GM12878 (cell line): ENCODE results near the gene AAMP. TPM values are rescaled to one million over a fixed set of nuclear protein-coding genes. Genes with fewer than 3 reads are reported as not detected.

Experiments used
- ATAC-seq: fragments of 200-7000 bp; cut with Tn5 transposase; 3 replicates; pipeline ENCODE4 v1.9.1; 2020; ENCODE audit warnings: mild to moderate bottlenecking, moderate library complexity
- BruUV-seq: library from RNA; stranded (reverse); fragments of 400-500 nt; replicated peaks from 2 replicates; lab custom pipeline; 2021; lab: Mats Ljungman, UMichigan
- CTCF ChIA-PET: fragments of 300-600 bp; sonication (Branson Sonifier 250); formaldehyde crosslinking; extraction: SDS; loops from one replicate; lab custom pipeline; 2021; ENCODE audit warnings: inconsistent platforms; lab: Yijun Ruan, JAX
- POLR2A ChIA-PET: fragments of 350-600 bp; formaldehyde crosslinking; extraction: SDS; loops from one replicate; lab custom pipeline; 2021; ENCODE audit warnings: inconsistent platforms; lab: Charles Lee
- RAD21 ChIA-PET: fragments of 300-600 bp; sonication (Branson Sonifier 250); formaldehyde crosslinking; loops from one replicate; lab custom pipeline; 2023; ENCODE audit warnings: antibody characterized with exemption; ENCODE audit not compliant: unreplicated experiment; lab: Charles Lee
- SMC1A ChIA-PET: fragments of 300-600 bp; sonication (Branson Sonifier 250); formaldehyde crosslinking; loops from one replicate; lab custom pipeline; 2023; ENCODE audit not compliant: unreplicated experiment, uncharacterized antibody; lab: Charles Lee
- DNase-seq: peaks from one replicate; pipeline ENCODE4 v3.0.0-alpha.2; 2011; ENCODE audit warnings: low read depth, low spot score
- FAIRE-seq: peaks from 3 replicates; lab custom pipeline; 2011; peaks lifted over from hg19 to GRCh38; lab: Jason Lieb, UNC
- H2AFZ ChIP-seq: 2 replicates; pipeline ENCODE4 v1.6.0; 2011; ENCODE audit warnings: low read depth, low read length, control low read depth; ENCODE audit not compliant: control insufficient read depth
- H3K27ac ChIP-seq: 2 replicates; pipeline ENCODE4 v1.5.1; 2011; ENCODE audit warnings: control low read depth; ENCODE audit not compliant: control insufficient read depth, insufficient read depth
- H3K27me3 ChIP-seq, 2 experiments: replicated peaks in 1 of 2; 2 replicates each; pipeline versions ENCODE4 v1.6.0 to v1.6.1; 2011; ENCODE audit warnings: low read length in 1 of 2; ENCODE audit not compliant: control insufficient read depth in 2 of 2, insufficient read depth in 2 of 2
- H3K36me3 ChIP-seq, 2 experiments: 2 replicates each; pipeline ENCODE4 v1.5.1; 2011; ENCODE audit warnings: low read length in 1 of 2; ENCODE audit not compliant: control insufficient read depth in 2 of 2, insufficient read depth in 2 of 2
- H3K4me1 ChIP-seq: 2 replicates; pipeline ENCODE4 v1.6.1; 2011; ENCODE audit warnings: mild to moderate bottlenecking, low read length, moderate library complexity, mixed read lengths; ENCODE audit not compliant: control insufficient read depth, insufficient read depth
- H3K4me2 ChIP-seq: 2 replicates; pipeline ENCODE4 v1.6.0; 2011; ENCODE audit warnings: control low read depth; ENCODE audit not compliant: control insufficient read depth, insufficient read depth
- H3K4me3 ChIP-seq: fragments of 200-600 bp; sonication (generic); 2 replicates; pipeline ENCODE4 v1.5.1; 2016
- H3K79me2 ChIP-seq: 2 replicates; pipeline ENCODE4 v1.6.0; 2011; ENCODE audit warnings: low read length; ENCODE audit not compliant: control insufficient read depth, insufficient read depth
- H3K9ac ChIP-seq: 2 replicates; pipeline ENCODE4 v1.8.0; 2011; ENCODE audit warnings: low read length, control low read depth, mixed read lengths; ENCODE audit not compliant: control insufficient read depth, insufficient read depth
- H3K9me3 ChIP-seq: replicated peaks from 3 replicates; pipeline ENCODE4 v1.5.1; 2011; ENCODE audit warnings: mild to moderate bottlenecking, low read length; ENCODE audit not compliant: control insufficient read depth, insufficient read depth
- H4K20me1 ChIP-seq: 2 replicates; pipeline ENCODE4 v1.6.0; 2011; ENCODE audit not compliant: control insufficient read depth, insufficient read depth
- BCL11A ChIP-seq: IDR thresholded peaks from 2 replicates; pipeline ENCODE4 v1.6.1; 2011; ENCODE audit warnings: low read depth, low read length
- CBX5 ChIP-seq: sonication (generic); IDR thresholded peaks from 2 replicates; pipeline ENCODE4 v1.6.1; 2016; ENCODE audit warnings: low read depth, moderate library complexity, mild to moderate bottlenecking, inconsistent platforms
- CHD1 ChIP-seq: IDR thresholded peaks from 2 replicates; pipeline ENCODE4 v1.6.1; 2012; ENCODE audit warnings: low read depth, low read length, improper control_type of control experiment
- MYB ChIP-seq: fragments of 150-350 bp; IDR thresholded peaks from 2 replicates; pipeline ENCODE4 v1.6.1; 2014; ENCODE audit warnings: mild to moderate bottlenecking, low read depth, low read length, borderline replicate concordance
- NR2F1 ChIP-seq: fragments of 450-650 bp; conservative IDR thresholded peaks from 2 replicates; pipeline ENCODE4 v1.6.1; 2017; ENCODE audit warnings: mild to moderate bottlenecking
- NRF1 ChIP-seq: conservative IDR thresholded peaks from 2 replicates; pipeline ENCODE4 v1.6.1; 2011; ENCODE audit warnings: mild to moderate bottlenecking, low read depth, low read length, improper control_type of control experiment
- ZNF24 ChIP-seq: fragments of 450-650 bp; IDR thresholded peaks from 2 replicates; pipeline ENCODE4 v1.6.1; 2017; ENCODE audit warnings: antibody characterized with exemption, mild to moderate bottlenecking
- WGBS: methylation state at CpG from one replicate; pipeline ENCODE4 v1.1.6; 2016; ENCODE audit warnings: low lambda C conversion rate; ENCODE audit not compliant: insufficient replicate concordance, insufficient coverage; ENCODE audit errors: missing lambda C conversion rate; 5-methylcytosine and 5-hydroxymethylcytosine counted together
- in situ Hi-C: fragments of 300-500 bp; cut with MboI; formaldehyde crosslinking; loops from 9 replicates; pipeline ENCODE4 v1.14.3; 2018; ENCODE audit warnings: mixed read lengths
- intact Hi-C: fragments of 100-400 bp; cut with micrococcal nuclease; formaldehyde crosslinking; loops from one replicate; pipeline ENCODE4 v1.14.2; 2022; ENCODE audit not compliant: unreplicated experiment
- polyA plus RNA-seq, 11 experiments: library from polyadenylated mRNA; depleted of rRNA in 4 of 11; unstranded in 6 of 11; stranded (reverse) in 5 of 11; fragments of >200 nt; fragmentation: Nextera tagmentation in 4 of 11; fragmentation: Illumina TruSeq in 1 of 11; extraction: Ambion mirVana in 4 of 11; extraction: Trizol in 1 of 11; gene quantifications; 1 replicate in 1 of 11; 2 replicates in 10 of 11; pipeline versions ENCODE4 v1.2.1 to v1.2.3, GENCODE V29; 2011 to 2016; ENCODE audit warnings: inconsistent platforms in 2 of 11, missing spikeins in 2 of 11, low read depth in 1 of 11
- total RNA-seq, 4 experiments: library from RNA; depleted of rRNA in 3 of 4; stranded (reverse); fragments of >200 nt in 3 of 4; fragmentation: Illumina TruSeq in 1 of 4; extraction: Trizol in 1 of 4; gene quantifications; 2 replicates each; pipeline versions ENCODE4 v1.2.1 to v1.2.3, GENCODE V29; 2013 to 2021
- TF ChIP-seq, protein P1 (sequence below): fragments of 450-650 bp; IDR thresholded peaks from 2 replicates; pipeline ENCODE4 v1.6.1; 2017; ENCODE audit warnings: mild to moderate bottlenecking, moderate library complexity
- TF ChIP-seq, protein P2 (sequence below): IDR thresholded peaks from 2 replicates; pipeline ENCODE4 v1.6.1; 2012; ENCODE audit warnings: mild to moderate bottlenecking, low read depth, low read length
- TF ChIP-seq, protein P3 (sequence below): fragments of 450-650 bp; IDR thresholded peaks from 2 replicates; pipeline ENCODE4 v1.6.1; 2017; ENCODE audit warnings: mild to moderate bottlenecking
- TF ChIP-seq, protein P4 (sequence below): fragments of 450-650 bp; formaldehyde crosslinking; IDR thresholded peaks from 2 replicates; pipeline ENCODE4 v1.5.0; 2022; ENCODE audit warnings: mild to moderate bottlenecking, missing genetic modification characterization

Gene AAMP
- total and polyA plus RNA-seq, 10 of the 15 experiments (the other 5 are each of a cell fraction or from before 2014, with no cell fraction given) = 4.4 to 140 (median 81.9) TPM

DNA sequence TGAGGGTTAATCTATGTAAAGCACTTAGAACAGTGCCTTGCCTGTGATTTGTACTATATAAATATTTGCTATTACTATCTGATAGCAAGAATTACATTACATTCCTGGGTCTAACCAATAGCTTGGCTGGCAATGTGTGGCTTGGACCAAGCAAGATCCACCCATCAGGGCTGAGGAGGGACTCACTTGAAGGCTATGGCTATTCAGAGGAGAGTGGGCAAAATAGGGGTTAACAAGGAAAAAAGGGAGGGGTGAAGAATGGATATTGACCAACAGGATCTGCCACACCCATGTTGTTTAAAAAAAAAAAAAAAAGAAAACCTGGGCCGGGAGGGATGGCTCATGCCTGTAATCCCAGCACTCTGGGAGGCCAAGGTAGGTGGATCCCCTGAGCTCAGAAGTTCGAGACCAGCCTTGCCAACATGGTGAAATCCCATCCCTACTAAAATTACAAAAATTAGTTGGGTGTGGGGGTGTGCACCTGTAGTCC lies 42.4 kb upstream of the AAMP start:
- no peak for FAIRE-seq
- H3K4me3 ChIP-seq = no peak overlapping the region
- CTCF ChIA-PET = interaction anchor here (1.7 kb wide), 1 partner anchor 44 kb away, joined by 6 read pairs; no protein-coding TSS in a partner anchor
- H3K36me3 ChIP-seq = no peaks in the 10 kb centered on the region
- DNase-seq = no peak
- ATAC-seq = no peak
- no peaks in the 10 kb centered on the region; the same call in 1 of the 2 replicates for H3K4me1 ChIP-seq
- no peaks in the 10 kb centered on the region for H3K9me3 ChIP-seq
- in situ Hi-C loops = no loop called here
- POLR2A ChIA-PET = no interaction called here
- intact Hi-C loops = no loop called here
- H4K20me1 ChIP-seq = no peaks in the 10 kb centered on the region
- BruUV-seq = no TSS peak
- no peaks in the 10 kb centered on the region for H3K79me2 ChIP-seq
- no peak overlapping the region for H2AFZ ChIP-seq
- no peaks in the 10 kb centered on the region for H3K27me3 ChIP-seq
- no peak overlapping the region for H3K27ac ChIP-seq
- 36% methylated on average over 2 of the region's 2 CpGs for WGBS
- no peak overlapping the region for H3K4me2 ChIP-seq
- RAD21 ChIA-PET = interaction anchor here (0.7 kb wide), 1 partner anchor 25 kb away, joined by 4 read pairs; no protein-coding TSS in a partner anchor
- SMC1A ChIA-PET = interaction anchor here (0.7 to 1.1 kb wide), 4 partner anchors 8 to 81 kb away, joined by 3 to 4 read pairs (median 4); no protein-coding TSS in a partner anchor
- no peak overlapping the region for H3K9ac ChIP-seq
- TF ChIP-seq NR2F1 (no peak), CHD1 (no peak), NRF1 (no peak), BCL11A (no peak), ZNF24 (no peak), MYB (no peak), CBX5 (no peak)
- TF ChIP-seq, protein P1, sequence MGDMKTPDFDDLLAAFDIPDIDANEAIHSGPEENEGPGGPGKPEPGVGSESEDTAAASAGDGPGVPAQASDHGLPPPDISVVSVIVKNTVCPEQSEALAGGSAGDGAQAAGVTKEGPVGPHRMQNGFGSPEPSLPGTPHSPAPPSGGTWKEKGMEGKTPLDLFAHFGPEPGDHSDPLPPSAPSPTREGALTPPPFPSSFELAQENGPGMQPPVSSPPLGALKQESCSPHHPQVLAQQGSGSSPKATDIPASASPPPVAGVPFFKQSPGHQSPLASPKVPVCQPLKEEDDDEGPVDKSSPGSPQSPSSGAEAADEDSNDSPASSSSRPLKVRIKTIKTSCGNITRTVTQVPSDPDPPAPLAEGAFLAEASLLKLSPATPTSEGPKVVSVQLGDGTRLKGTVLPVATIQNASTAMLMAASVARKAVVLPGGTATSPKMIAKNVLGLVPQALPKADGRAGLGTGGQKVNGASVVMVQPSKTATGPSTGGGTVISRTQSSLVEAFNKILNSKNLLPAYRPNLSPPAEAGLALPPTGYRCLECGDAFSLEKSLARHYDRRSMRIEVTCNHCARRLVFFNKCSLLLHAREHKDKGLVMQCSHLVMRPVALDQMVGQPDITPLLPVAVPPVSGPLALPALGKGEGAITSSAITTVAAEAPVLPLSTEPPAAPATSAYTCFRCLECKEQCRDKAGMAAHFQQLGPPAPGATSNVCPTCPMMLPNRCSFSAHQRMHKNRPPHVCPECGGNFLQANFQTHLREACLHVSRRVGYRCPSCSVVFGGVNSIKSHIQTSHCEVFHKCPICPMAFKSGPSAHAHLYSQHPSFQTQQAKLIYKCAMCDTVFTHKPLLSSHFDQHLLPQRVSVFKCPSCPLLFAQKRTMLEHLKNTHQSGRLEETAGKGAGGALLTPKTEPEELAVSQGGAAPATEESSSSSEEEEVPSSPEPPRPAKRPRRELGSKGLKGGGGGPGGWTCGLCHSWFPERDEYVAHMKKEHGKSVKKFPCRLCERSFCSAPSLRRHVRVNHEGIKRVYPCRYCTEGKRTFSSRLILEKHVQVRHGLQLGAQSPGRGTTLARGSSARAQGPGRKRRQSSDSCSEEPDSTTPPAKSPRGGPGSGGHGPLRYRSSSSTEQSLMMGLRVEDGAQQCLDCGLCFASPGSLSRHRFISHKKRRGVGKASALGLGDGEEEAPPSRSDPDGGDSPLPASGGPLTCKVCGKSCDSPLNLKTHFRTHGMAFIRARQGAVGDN = no peak
- TF ChIP-seq, protein P2, sequence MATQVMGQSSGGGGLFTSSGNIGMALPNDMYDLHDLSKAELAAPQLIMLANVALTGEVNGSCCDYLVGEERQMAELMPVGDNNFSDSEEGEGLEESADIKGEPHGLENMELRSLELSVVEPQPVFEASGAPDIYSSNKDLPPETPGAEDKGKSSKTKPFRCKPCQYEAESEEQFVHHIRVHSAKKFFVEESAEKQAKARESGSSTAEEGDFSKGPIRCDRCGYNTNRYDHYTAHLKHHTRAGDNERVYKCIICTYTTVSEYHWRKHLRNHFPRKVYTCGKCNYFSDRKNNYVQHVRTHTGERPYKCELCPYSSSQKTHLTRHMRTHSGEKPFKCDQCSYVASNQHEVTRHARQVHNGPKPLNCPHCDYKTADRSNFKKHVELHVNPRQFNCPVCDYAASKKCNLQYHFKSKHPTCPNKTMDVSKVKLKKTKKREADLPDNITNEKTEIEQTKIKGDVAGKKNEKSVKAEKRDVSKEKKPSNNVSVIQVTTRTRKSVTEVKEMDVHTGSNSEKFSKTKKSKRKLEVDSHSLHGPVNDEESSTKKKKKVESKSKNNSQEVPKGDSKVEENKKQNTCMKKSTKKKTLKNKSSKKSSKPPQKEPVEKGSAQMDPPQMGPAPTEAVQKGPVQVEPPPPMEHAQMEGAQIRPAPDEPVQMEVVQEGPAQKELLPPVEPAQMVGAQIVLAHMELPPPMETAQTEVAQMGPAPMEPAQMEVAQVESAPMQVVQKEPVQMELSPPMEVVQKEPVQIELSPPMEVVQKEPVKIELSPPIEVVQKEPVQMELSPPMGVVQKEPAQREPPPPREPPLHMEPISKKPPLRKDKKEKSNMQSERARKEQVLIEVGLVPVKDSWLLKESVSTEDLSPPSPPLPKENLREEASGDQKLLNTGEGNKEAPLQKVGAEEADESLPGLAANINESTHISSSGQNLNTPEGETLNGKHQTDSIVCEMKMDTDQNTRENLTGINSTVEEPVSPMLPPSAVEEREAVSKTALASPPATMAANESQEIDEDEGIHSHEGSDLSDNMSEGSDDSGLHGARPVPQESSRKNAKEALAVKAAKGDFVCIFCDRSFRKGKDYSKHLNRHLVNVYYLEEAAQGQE = no peak
- TF ChIP-seq, protein P3, sequence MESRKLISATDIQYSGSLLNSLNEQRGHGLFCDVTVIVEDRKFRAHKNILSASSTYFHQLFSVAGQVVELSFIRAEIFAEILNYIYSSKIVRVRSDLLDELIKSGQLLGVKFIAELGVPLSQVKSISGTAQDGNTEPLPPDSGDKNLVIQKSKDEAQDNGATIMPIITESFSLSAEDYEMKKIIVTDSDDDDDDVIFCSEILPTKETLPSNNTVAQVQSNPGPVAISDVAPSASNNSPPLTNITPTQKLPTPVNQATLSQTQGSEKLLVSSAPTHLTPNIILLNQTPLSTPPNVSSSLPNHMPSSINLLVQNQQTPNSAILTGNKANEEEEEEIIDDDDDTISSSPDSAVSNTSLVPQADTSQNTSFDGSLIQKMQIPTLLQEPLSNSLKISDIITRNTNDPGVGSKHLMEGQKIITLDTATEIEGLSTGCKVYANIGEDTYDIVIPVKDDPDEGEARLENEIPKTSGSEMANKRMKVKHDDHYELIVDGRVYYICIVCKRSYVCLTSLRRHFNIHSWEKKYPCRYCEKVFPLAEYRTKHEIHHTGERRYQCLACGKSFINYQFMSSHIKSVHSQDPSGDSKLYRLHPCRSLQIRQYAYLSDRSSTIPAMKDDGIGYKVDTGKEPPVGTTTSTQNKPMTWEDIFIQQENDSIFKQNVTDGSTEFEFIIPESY = no peak
- TF ChIP-seq, protein P4, sequence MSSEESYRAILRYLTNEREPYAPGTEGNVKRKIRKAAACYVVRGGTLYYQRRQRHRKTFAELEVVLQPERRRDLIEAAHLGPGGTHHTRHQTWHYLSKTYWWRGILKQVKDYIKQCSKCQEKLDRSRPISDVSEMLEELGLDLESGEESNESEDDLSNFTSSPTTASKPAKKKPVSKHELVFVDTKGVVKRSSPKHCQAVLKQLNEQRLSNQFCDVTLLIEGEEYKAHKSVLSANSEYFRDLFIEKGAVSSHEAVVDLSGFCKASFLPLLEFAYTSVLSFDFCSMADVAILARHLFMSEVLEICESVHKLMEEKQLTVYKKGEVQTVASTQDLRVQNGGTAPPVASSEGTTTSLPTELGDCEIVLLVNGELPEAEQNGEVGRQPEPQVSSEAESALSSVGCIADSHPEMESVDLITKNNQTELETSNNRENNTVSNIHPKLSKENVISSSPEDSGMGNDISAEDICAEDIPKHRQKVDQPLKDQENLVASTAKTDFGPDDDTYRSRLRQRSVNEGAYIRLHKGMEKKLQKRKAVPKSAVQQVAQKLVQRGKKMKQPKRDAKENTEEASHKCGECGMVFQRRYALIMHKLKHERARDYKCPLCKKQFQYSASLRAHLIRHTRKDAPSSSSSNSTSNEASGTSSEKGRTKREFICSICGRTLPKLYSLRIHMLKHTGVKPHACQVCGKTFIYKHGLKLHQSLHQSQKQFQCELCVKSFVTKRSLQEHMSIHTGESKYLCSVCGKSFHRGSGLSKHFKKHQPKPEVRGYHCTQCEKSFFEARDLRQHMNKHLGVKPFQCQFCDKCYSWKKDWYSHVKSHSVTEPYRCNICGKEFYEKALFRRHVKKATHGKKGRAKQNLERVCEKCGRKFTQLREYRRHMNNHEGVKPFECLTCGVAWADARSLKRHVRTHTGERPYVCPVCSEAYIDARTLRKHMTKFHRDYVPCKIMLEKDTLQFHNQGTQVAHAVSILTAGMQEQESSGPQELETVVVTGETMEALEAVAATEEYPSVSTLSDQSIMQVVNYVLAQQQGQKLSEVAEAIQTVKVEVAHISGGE (CRISPR knock-in tag) = no peak
